Stimulated activated CD4-positive, alpha-beta T cell treated with anti-CD3 and anti-CD28 coated beads, Interleukin-2, amount 100 ng/mL, for 24 hours (primary cell): ENCODE results near the gene RNF212.
"Not testable (repeated sequence)": the region's sequence is repeated elsewhere in the genome, so short reads cannot be mapped to it uniquely, and the experiment has no call there.

Source experiments
- DNase-seq, 2 donors: peaks; one replicate each; pipeline ENCODE4 v3.0.0-alpha.2; 2020

RNF212 gene

GRCh38 chr4:1061056-1061700 is 52.2 kb downstream of the RNF212 start:
- no peak for DNase-seq

GRCh38 chr4:1060621-1061020 is 52.7 kb downstream of the RNF212 start:
- DNase-seq: no peak

- DNase-seq: no peak
Observed at GRCh38 chr4:1060121-1060520, 53.2 kb downstream of the RNF212 start.

- DNase-seq: no peak
Observed at GRCh38 chr4:1058997-1059665, 54.2 kb downstream of the RNF212 start.

GRCh38 chr4:1058198-1058996 is 55.0 kb downstream of the RNF212 start:
- DNase-seq: no peak

- no peak for DNase-seq
Observed at GRCh38 chr4:1057403-1057745, 56.0 kb downstream of the RNF212 start.

- DNase-seq: no peak
Observed at GRCh38 chr4:1056671-1057402, 56.5 kb downstream of the RNF212 start.

- DNase-seq: peak; percentile 77 to 79
Observed at GRCh38 chr4:1055721-1056590, 57.4 kb downstream of the RNF212 start.

GRCh38 chr4:1055243-1055701 is 58.1 kb downstream of the RNF212 start:
- not testable (repeated sequence) for DNase-seq

- not testable (repeated sequence) for DNase-seq
Observed at GRCh38 chr4:1054696-1055242, 58.6 kb downstream of the RNF212 start.

GRCh38 chr4:1053891-1054290 is 59.5 kb downstream of the RNF212 start:
- DNase-seq: not testable (repeated sequence)

GRCh38 chr4:1053080-1053661 is 60.2 kb downstream of the RNF212 start:
- DNase-seq: no peak

- DNase-seq: no peak
Observed at GRCh38 chr4:1052231-1052671, 61.1 kb downstream of the RNF212 start.

- DNase-seq: no peak
Observed at GRCh38 chr4:1051472-1051871, 61.9 kb downstream of the RNF212 start.

- no peak for DNase-seq
Observed at GRCh38 chr4:1050486-1051213, 62.7 kb downstream of the RNF212 start.

GRCh38 chr4:1049591-1049905 is 63.8 kb downstream of the RNF212 start:
- DNase-seq: no peak

GRCh38 chr4:1048773-1049590 is 64.4 kb downstream of the RNF212 start:
- peak in 1 of 2 donors; percentile 42 for DNase-seq

GRCh38 chr4:1047976-1048772 is 65.2 kb downstream of the RNF212 start:
- no peak for DNase-seq
